ENCODE results near the gene SMIM10.
"Not testable (repeated sequence)": the region's sequence is repeated elsewhere in the genome, so short reads cannot be mapped to it uniquely, and the experiment has no call there.

GRCh38 chrX:135030207-135030963 lies 39.6 kb downstream of the SMIM10 start:
- TF ChIP-seq CTCF (conservative IDR thresholded peaks at IDR 0.05 in 1 of 2, IDR thresholded peaks at IDR 0.05 in 1 of 2; ENCODE audit: low read depth in 1 of 2, low read length in 2 of 2); EZH2 (IDR thresholded peaks at IDR 0.05; ENCODE audit: low read length, missing control alignments): not testable (repeated sequence)
